K562 (cell line): ENCODE results near the gene HPSE2. TPM values are rescaled to one million over a fixed set of nuclear protein-coding genes. Genes with fewer than 3 reads are reported as not detected.

ENCODE experiments used
- ATF3 ChIP-seq, 2 experiments: fragments of 450-650 bp in 1 of 2; sonication (generic) in 1 of 2; formaldehyde crosslinking in 1 of 2; IDR thresholded peaks in 1 of 2; conservative IDR thresholded peaks in 1 of 2; 2 replicates each; pipeline versions ENCODE4 v1.6.1 to v1.8.1; 2016 to 2023; ENCODE audit warnings: mild to moderate bottlenecking in 2 of 2, moderate library complexity in 2 of 2, inconsistent platforms in 1 of 2, missing genetic modification reagents in 1 of 2
- CREM ChIP-seq: IDR thresholded peaks from 2 replicates; pipeline ENCODE4 v1.6.1; 2014; ENCODE audit warnings: antibody characterized with exemption, low read depth
- CXXC5 ChIP-seq: fragments of 250-450 bp; sonication (Bioruptor Pico); IDR thresholded peaks from 2 replicates; pipeline ENCODE4 v1.8.0; 2022; ENCODE audit warnings: inconsistent platforms, mild to moderate bottlenecking, moderate library complexity
- ELF2 ChIP-seq: fragments of 250-450 bp; sonication (Bioruptor Pico); IDR thresholded peaks from 2 replicates; pipeline ENCODE4 v1.5.0; 2021; ENCODE audit warnings: mild to moderate bottlenecking
- KAT2B ChIP-seq: IDR thresholded peaks from one replicate; pipeline ENCODE4 v1.6.1; 2012; ENCODE audit warnings: low read depth, mild to moderate bottlenecking, control low read depth, inconsistent platforms, low read length, moderate library complexity
- MEF2A ChIP-seq: IDR thresholded peaks from 2 replicates; pipeline ENCODE4 v1.6.1; 2011; ENCODE audit warnings: low read depth, mild to moderate bottlenecking, low read length, moderate library complexity; ENCODE audit not compliant: control insufficient read depth
- MLLT1 ChIP-seq, 2 experiments: fragments of 450-650 bp; IDR thresholded peaks; 2 replicates each; pipeline ENCODE4 v1.6.1; 2016
- NFIX ChIP-seq: fragments of 250-450 bp; sonication (Bioruptor Pico); IDR thresholded peaks from 2 replicates; pipeline ENCODE4 v1.4.0; 2020; ENCODE audit warnings: low read depth, mild to moderate bottlenecking, moderate library complexity
- NUFIP1 ChIP-seq: fragments of 450-650 bp; IDR thresholded peaks from 2 replicates; pipeline ENCODE4 v1.6.1; 2018; ENCODE audit not compliant: partially characterized antibody
- PCBP1 ChIP-seq: fragments of 200-400 bp; formaldehyde crosslinking; IDR thresholded peaks from 2 replicates; pipeline ENCODE4 v1.6.1; 2018; ENCODE audit warnings: mild to moderate bottlenecking, low read depth, low read length; ENCODE audit not compliant: poor library complexity, severe bottlenecking
- PREB ChIP-seq: sonication (generic); formaldehyde crosslinking; IDR thresholded peaks from 2 replicates; pipeline ENCODE4 v1.8.1; 2023; ENCODE audit warnings: mild to moderate bottlenecking, missing genetic modification reagents
- SRSF1 ChIP-seq: fragments of 200-400 bp; formaldehyde crosslinking; IDR thresholded peaks from 2 replicates; pipeline ENCODE4 v1.6.1; 2017; ENCODE audit warnings: mild to moderate bottlenecking, low read depth, low read length, moderate library complexity
- SRSF7 ChIP-seq: fragments of 200-400 bp; formaldehyde crosslinking; optimal IDR thresholded peaks from 2 replicates; pipeline ENCODE3; 2017; ENCODE audit warnings: mild to moderate bottlenecking, low read depth, low read length
- YY1 ChIP-seq, 3 experiments: IDR thresholded peaks; 2 replicates each; pipeline ENCODE4 v1.6.1; 2011; ENCODE audit warnings: low read length in 2 of 3, mild to moderate bottlenecking in 2 of 3, moderate library complexity in 2 of 3, borderline replicate concordance in 1 of 3, control low read depth in 1 of 3, low read depth in 1 of 3; ENCODE audit not compliant: insufficient read depth in 3 of 3, insufficient replicate concordance in 2 of 3, control insufficient read depth in 1 of 3, insufficient read length in 1 of 3; ENCODE audit errors: extremely low read depth in 1 of 3
- ZBTB12 ChIP-seq: fragments of 250-450 bp; sonication (Bioruptor Pico); IDR thresholded peaks from 2 replicates; pipeline ENCODE4 v1.4.0; 2020
- ZFP36 ChIP-seq: fragments of 150-350 bp; IDR thresholded peaks from 2 replicates; pipeline ENCODE4 v1.6.1; 2018; ENCODE audit warnings: low read length, low read depth; ENCODE audit not compliant: partially characterized antibody
- ZFPM2 ChIP-seq: fragments of 250-450 bp; sonication (Bioruptor Pico); IDR thresholded peaks from 2 replicates; pipeline ENCODE4 v1.5.1; 2022; ENCODE audit warnings: mild to moderate bottlenecking
- ZNF384 ChIP-seq: IDR thresholded peaks from 2 replicates; pipeline ENCODE4 v1.6.1; 2012; ENCODE audit warnings: low read depth, low read length, improper control_type of control experiment
- ZNF586 ChIP-seq: fragments of 450-650 bp; formaldehyde crosslinking; conservative IDR thresholded peaks from 2 replicates; pipeline ENCODE4 v1.4.0; 2020; ENCODE audit warnings: mild to moderate bottlenecking, moderate library complexity
- ZNF699 ChIP-seq: fragments of 250-450 bp; sonication (Bioruptor Pico); IDR thresholded peaks from 2 replicates; pipeline ENCODE4 v1.8.0; 2021; ENCODE audit warnings: mild to moderate bottlenecking, moderate library complexity; ENCODE audit not compliant: insufficient replicate concordance
- ZNF780A ChIP-seq: fragments of 250-450 bp; sonication (Bioruptor Pico); IDR thresholded peaks from 2 replicates; pipeline ENCODE4 v1.5.0; 2021; ENCODE audit warnings: mild to moderate bottlenecking
- ZNF785 ChIP-seq: fragments of 250-450 bp; sonication (Bioruptor Pico); IDR thresholded peaks from 2 replicates; pipeline ENCODE4 v1.4.0; 2020; ENCODE audit warnings: mild to moderate bottlenecking
- polyA plus RNA-seq, 8 experiments: library from polyadenylated mRNA; depleted of rRNA in 4 of 8; stranded (reverse) in 5 of 8; unstranded in 3 of 8; fragments of >200 nt; fragmentation: Nextera tagmentation in 2 of 8; fragmentation: Illumina TruSeq in 1 of 8; extraction: Ambion mirVana in 2 of 8; extraction: Trizol in 1 of 8; gene quantifications; 2 replicates each; pipeline versions ENCODE4 v1.2.1 to v1.2.3, GENCODE V29; 2011 to 2014; ENCODE audit warnings: inconsistent platforms in 1 of 8, missing spikeins in 1 of 8
- total RNA-seq, 7 experiments: library from RNA; depleted of rRNA in 6 of 7; stranded (reverse); fragments of >200 nt in 6 of 7; fragmentation: Illumina TruSeq in 2 of 7; extraction: Trizol in 2 of 7; gene quantifications; 2 replicates each; pipeline versions ENCODE4 v1.2.1 to v1.2.3, GENCODE V29; 2011 to 2021; ENCODE audit warnings: low replicate concordance in 1 of 7

Gene HPSE2
- total and polyA plus RNA-seq, 9 of the 15 experiments (the other 6 are each of a cell fraction or from before 2014, with no cell fraction given) = 0.03 to 0.10 (median 0.04) TPM; not detected in 2

GRCh38 chr10:98463976-98464754 is 771.5 kb downstream of the HPSE2 start (continued):
- no peak for TF ChIP-seq PCBP1
- TF ChIP-seq CREM = no peak
- no peak for TF ChIP-seq MLLT1 (IDR thresholded peaks at IDR 0.05)
- TF ChIP-seq SRSF7 = no peak
- TF ChIP-seq CXXC5 (CRISPR knock-in tag) = 0 out of 2 replicates have a peak, but pooled peaks have one; percentile 13
- no peak for TF ChIP-seq PREB (CRISPR knock-in tag)
- no peak for TF ChIP-seq ZNF384
- TF ChIP-seq YY1 (IDR thresholded peaks at IDR 0.05; ENCODE audit: borderline replicate concordance in 1 of 3, control insufficient read depth in 1 of 3, extremely low read depth in 1 of 3, insufficient read depth in 3 of 3, insufficient read length in 1 of 3, insufficient replicate concordance in 2 of 3, low read depth in 1 of 3, low read length in 2 of 3) = peak in 1 of 3 experiments; percentile 11
- no peak for TF ChIP-seq ZBTB12 (CRISPR knock-in tag)
- TF ChIP-seq ZNF699 = no peak
- TF ChIP-seq KAT2B = no peak
- TF ChIP-seq SRSF1 = no peak
- no peak for TF ChIP-seq ZNF780A (CRISPR knock-in tag)
- no peak for TF ChIP-seq ZNF586
- no peak for TF ChIP-seq ELF2 (CRISPR knock-in tag)
- TF ChIP-seq MEF2A = no peak
- no peak for TF ChIP-seq NFIX (CRISPR knock-in tag)
- TF ChIP-seq ZFPM2 (CRISPR knock-in tag) = no peak
- 0 out of 2 replicates have a peak, but pooled peaks have one; percentile 26 for TF ChIP-seq ATF3 (IDR thresholded peaks at IDR 0.05)
- TF ChIP-seq ATF3 (CRISPR knock-in tag; conservative IDR thresholded peaks at IDR 0.05) = no peak
- TF ChIP-seq NUFIP1 = no peak
- TF ChIP-seq ZNF785 (CRISPR knock-in tag) = no peak
- TF ChIP-seq ZFP36 = peak; percentile 7
